ENCODE results near the gene ABI1.

The ABI1 gene

GRCh38 chr10:26854524-26854923 is 6.2 kb downstream of the ABI1 start:
- DNase-seq: no peak

- no peak for DNase-seq
These were observed 16.3 kb downstream of the ABI1 start for GRCh38 chr10:26844396-26844975.

GRCh38 chr10:26843736-26844135 is 17.0 kb downstream of the ABI1 start:
- DNase-seq: no peak

GRCh38 chr10:26841733-26842317 is 18.9 kb downstream of the ABI1 start:
- no peak for DNase-seq

DNA sequence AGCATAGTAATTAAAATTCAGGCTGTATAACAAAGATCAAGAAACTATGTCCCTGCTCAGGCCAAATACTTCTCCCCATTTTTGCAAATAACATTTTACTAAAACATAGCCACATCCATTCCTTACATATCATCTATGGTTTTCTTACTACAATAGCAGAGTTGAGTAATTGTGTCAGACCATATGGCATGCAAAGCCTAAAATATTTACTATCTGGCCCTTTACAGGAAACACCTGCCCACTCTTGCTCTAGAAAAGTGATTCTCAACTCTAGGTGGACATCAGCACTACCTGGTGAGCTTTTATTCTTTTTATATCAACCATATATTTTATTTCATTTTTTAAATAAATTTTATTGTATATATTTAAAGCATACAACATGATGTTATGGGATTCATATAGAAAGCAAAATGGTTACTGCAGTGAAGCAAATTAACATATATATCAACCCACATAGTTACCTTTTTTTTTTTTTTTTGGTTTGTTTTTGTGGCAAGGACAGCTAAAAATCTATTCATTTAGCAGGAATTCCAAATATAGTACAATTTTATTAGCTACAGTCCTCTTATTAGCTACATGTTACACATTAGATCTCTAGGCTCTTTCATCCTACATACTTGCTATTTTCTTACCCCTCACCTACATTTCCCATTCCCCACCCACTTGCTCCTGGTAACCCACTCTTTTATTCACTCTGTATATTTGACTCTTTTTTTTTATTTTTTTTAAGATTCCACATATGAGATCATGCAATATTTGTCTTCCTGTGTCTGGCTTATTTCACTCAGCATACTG is 19.6 kb downstream of the ABI1 start:
- DNase-seq: no peak

DNA sequence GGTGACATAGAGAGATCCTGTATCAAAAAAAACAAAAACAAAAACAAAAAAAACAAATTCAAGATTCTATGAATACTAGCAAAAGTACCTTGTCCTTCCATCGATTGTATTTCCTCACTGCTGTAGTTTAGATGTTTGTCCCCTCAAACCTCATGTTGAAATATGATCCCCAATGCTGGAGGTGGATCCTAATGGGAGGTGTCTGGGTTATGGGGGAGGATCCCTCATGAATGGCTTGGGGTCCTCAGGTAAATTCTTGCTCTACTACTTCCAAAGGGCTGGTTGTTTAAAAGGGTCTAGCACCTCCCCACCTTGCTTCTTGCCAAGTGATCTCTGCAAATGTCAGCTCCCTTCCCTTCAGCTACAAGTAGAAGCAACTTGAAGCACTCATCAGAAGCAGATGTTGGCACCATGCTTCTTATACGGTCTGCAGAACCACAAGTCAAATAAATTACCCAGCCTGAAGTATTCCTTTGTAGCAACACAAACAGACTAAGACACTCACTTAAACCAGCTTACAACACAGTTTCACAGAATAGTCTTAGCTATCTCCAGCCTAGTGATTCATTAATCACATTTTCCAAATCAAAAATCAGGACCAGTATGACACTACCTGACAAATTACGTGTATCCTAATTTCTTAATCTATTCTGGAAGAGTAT is 20.7 kb downstream of the ABI1 start:
- no peak for DNase-seq

- no peak for DNase-seq
These were observed 23.6 kb downstream of the ABI1 start for GRCh38 chr10:26837139-26837538.

DNA sequence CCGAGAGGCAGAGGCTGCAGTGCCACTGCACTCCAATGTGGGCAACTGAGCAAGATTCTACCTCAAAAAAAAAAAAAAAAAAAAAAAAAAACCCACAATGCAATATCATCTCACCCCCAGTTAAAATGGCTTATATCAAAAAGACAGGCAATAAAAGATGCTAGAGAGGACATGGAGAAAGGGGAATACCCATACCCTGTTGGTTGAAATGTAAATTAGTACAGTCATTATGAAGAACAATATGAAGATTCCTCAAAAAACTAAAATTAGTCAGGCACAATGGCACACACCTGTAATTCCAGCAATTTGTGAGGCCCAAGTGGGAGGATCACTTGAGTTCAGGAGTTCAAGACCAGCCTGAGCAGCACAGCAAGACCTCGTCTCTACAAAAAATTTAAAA is 25.7 kb downstream of the ABI1 start:
- DNase-seq: no peak

DNA sequence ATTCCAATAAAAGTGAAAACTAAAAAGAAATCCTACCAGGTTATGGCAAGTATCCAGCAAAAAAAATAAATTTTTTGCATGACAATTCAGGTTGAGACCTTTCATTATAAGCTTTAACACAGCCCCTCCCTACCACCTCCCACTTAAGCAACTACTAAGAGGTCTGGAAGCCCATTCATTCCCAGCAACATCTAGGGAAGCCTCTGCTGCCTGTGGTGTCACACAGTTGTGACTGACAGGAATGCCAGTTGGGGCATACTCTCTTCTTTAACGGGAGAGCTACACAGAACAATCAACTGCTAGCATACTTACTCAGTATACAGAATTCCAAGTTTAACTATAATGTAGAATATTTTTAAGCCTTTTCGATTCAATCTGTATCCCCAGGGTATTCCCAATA is 27.8 kb downstream of the ABI1 start:
- no peak for DNase-seq

DNA sequence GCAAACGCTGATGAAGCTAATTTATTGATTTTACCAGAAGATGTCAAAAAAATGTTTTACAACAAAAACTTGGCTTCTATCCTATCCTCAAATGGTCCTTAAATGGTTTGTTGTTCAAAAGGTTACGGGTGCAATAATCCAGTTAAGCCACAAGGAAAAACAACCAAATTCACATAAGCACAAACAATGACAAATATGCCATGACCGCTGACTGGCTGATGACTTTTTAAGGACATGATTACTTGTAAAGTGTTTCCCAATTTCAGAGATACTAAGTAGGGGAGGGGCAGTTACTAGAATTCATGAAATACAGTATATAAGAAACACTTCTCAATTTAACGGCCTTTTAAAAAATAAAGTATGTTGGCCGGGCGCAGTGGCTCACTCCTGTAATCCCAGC is 28.8 kb downstream of the ABI1 start:
- no peak for DNase-seq

DNA sequence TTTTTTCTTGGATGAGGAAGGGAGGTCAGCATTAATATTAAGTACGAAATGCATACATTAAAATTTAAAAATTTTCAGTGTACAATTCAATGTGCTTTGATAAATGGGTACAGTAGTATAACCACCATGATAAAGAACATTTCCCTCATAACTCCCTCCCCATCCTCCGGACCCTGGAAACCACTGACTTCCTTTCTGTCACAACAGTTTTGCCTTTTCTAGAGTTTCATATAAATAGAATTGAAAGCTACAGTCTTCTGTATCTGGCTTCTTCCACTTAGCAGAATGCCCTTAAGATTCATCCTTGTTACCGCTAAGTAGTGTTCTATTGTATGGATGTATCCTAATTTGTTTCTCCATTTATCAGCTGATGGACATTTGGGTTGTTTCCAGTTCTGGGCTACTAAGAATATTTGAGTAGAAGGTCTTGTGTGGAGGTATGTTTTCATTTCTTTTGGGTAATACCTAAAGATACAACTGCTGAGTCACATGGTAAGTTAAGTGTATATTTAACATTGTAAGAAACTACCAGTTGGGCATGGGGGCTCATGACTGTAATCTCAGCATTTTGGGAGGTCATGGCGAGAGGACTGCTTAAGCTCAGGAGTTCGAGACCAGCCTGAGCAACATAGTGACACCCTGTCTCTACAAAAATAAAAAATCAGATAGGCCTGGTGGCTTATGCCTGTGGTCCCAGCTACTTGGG is 30.8 kb downstream of the ABI1 start:
- no peak for DNase-seq

DNA sequence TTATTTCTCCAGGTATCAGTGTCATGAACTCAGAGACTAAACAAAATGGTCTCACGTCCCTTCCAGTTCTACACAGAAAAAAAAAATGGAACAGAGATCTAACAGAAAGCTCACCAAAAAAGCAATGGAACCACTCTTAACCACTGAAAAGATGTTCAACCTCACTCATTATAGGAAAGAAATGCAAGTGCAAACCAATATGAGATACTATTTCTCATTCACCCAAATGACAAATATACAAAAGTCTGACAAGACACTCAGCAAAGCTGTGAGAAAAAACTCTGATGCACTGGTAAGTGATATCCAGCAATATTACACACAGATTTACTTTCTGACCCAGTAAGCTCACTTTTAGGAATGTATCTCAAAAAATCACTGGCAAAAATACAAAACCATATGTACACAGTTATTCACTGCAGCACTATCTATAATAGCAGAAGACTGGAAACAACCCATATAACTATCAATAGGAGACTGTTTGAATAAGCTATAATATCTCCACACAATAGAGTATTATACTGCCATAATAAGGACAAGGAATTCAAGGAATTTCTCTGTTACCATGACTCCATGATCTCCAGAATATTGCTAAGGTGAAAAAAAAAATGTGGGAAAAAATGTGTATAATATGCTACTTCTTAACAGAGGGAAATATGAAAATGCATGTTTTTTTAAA is 36.6 kb downstream of the ABI1 start:
- no peak for DNase-seq

GRCh38 chr10:26821699-26822570 is 38.8 kb downstream of the ABI1 start:
- no peak for DNase-seq

- DNase-seq: no peak
These were observed 45.3 kb downstream of the ABI1 start for GRCh38 chr10:26815500-26815899.

- no peak for DNase-seq
These were observed 50.2 kb downstream of the ABI1 start for GRCh38 chr10:26810435-26811026.

GRCh38 chr10:26809973-26810372 is 50.8 kb downstream of the ABI1 start:
- DNase-seq: no peak

- no peak for DNase-seq
These were observed 53.2 kb downstream of the ABI1 start for GRCh38 chr10:26807532-26807931.

DNA sequence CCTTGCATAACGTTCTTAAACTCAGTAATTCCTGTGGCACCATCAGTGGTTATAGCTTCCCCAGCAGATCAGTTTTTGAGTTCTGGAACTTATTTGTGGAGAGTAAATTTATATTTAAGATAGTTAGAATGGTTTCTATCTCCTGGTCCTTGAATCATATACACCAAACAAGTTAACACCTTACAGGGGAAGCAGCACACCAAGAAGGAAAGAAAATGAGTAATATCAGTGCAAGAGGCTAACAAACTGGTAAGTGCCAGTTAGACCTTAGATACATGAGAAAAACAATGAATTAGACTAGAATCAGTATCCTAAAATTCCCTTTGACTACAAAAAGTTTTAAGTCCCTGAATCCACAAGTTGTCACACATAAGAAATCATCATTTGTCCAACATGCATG is 54.2 kb downstream of the ABI1 start:
- no peak for DNase-seq

- DNase-seq: no peak
These were observed 55.1 kb downstream of the ABI1 start for GRCh38 chr10:26805567-26806245.
